HG03097 (cell line): Measurements from ENCODE around the gene TYRO3.

ENCODE experiments used
- ATAC-seq: cut with Tn5 transposase; IDR thresholded peaks from one replicate; pipeline ENCODE4 v1.9.1; 2021; ENCODE audit not compliant: unreplicated experiment, low FRiP score

Gene TYRO3

DNA sequence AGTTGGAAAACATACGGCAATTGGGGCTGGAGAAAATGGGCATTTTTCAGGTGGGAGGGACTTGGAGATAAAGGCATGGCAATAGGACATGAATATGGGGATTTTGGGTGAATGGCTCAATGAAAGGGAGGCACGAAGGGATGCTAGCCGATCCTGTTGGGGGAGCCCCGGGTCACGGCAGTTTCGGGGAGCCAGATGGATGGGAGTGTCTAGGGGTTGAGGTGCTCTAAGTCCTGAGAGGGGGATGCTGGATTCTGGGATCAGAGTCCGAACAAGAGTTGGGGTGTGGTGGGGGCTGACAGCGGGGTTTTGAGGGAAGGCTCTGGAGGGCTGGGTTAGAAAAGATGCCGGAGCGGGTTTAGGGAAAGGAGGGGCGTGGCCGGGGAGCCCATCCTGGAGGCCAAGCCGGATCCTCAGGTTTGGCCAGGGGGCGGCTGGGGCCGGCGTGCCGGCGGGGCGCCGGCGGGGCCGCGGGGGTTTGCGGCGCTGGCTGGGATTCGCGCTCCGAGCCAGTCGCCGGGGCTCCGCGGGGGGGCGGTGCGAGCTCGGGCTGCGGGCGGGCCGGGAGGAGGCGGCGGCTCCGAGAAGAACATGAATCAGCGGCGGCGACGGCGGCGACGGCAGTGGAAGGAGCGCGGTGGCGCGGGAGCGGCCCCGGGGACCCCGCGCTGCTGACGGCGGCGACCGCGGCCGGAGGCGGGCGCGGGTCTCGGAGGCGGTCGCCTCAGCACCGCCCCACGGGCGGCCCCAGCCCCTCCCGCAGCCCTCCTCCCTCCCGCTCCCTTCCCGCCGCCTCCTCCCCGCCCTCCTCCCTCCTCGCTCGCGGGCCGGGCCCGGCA lies at the start of gene TYRO3:
TYRO3 (plus strand) TSS at position 813 of the 839 bp plus-strand sequence. CDS start 46 bp downstream, outside the sequence.
- no peak for ATAC-seq

DNA sequence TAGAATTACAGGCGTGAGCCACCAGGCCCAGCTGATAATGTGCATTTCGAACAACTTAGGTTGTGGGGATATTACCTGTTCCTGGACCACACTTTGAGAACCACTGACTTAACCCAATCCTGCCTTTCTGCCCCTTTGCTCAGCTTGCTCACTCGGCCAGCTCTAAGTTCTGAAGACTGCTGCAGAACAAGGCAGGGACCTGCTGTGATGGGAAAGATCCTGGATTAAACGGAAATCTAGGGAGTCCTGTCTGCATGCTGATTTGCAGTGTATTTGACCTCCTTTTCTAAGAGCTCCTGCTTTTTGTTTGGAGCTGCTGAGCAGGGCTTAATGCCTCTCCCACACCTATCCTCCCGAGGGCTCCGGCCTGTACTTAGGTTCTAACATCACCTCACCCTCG lies 48.3 kb upstream of the TYRO3 start:
- ATAC-seq, result no peak

DNA sequence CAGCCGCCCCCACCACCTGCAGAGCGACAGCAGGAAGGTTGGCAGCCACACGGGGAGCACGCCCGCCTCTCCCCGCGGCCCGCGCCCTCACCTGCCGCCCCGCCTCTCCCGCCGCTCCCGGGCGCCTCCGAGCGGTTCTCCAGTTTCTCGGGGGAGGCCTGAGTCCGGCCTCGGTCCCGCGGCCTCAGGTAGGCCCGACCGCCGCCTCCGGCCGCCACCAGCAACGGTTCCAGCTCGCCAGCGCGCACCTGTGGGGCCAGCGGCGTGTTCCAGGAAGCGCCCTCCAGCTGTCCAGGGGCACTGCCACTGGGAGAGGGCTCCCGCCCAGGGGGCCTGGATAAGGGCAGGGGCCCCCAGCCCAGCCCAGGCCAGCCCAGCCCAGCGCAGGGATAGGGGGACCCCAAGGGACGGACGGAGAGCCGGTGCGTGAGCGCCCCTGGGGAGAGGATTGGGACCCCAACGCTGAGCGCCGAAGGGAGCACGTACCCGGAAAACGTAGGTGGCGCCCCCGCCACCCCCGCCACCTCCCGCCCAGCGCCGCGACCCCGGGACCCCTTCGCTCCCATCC lies 47.6 kb upstream of the TYRO3 start:
- ATAC-seq, result no peak

DNA sequence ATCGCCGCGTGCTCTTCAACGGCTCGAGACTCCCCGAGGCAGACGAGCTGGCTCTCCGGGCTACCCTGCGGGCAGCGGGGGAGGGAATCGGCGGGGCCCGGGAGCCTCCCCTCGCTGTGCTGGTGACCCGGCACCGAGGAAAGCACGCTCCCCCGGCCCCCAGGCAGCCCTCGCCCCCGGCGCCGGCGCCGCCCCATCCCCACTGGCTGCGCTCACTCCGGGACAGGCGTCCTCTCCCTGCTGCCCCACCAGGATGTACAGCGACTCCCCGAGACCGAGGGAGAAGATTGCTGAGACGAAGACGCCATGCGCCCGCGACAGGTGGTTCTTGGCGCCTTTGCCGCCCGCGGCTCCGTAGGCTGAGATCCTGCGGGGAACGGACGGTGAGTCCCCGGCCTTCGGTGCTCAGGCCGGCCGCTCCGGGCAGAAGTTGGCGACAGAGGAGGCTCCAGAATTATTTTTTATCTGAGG lies 47.1 kb upstream of the TYRO3 start:
- no peak for ATAC-seq

DNA sequence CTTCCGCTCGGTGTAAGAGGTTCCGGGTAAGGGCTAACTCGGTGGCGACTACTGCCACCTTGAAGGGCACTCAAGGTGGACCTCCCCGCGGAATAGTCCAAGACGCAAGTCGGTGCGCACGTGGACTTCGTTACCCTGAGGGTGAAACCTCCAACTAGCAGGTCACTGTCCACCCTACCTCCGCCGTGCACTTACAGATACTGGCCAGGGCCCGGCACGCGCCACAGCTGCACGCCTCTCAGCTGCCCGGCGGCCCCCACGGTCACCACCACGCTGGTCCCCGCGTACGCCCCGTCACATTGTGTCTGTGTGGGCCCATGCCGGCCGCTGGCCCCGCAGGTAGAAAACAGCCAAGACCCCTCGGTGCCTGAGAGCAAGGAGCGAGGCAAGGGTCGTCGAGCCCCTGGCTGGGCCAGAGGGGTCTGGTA lies 46.5 kb upstream of the TYRO3 start:
- ATAC-seq, result no peak

DNA sequence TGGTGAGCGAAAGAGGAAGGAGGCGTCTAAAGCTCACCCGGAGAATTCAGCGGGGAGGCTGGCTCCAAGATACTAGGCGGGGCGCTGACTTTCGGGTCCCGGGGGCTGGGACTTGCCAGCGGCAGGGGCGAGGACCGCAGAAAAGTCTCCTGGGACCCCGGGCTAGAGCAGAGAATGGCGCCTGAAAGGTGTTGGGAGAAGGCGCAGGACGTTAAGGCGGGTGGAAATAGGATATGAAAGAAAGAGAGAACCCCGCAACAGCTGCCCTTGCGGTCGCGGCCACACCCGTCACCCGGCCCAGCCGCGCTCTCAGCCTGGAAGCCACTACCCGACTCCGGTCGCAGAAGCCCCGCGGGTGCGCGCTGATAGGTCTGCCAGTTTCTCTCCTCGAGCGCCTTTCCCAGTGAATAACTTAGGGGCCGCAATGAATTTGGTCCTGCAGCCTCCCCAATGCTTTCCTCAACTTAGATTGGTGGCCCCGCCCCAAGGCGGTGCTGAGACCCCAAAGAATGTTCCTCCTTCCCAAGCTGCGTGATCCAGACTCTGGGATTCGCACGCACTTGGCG lies 46.0 kb upstream of the TYRO3 start:
- ATAC-seq, result no peak

DNA sequence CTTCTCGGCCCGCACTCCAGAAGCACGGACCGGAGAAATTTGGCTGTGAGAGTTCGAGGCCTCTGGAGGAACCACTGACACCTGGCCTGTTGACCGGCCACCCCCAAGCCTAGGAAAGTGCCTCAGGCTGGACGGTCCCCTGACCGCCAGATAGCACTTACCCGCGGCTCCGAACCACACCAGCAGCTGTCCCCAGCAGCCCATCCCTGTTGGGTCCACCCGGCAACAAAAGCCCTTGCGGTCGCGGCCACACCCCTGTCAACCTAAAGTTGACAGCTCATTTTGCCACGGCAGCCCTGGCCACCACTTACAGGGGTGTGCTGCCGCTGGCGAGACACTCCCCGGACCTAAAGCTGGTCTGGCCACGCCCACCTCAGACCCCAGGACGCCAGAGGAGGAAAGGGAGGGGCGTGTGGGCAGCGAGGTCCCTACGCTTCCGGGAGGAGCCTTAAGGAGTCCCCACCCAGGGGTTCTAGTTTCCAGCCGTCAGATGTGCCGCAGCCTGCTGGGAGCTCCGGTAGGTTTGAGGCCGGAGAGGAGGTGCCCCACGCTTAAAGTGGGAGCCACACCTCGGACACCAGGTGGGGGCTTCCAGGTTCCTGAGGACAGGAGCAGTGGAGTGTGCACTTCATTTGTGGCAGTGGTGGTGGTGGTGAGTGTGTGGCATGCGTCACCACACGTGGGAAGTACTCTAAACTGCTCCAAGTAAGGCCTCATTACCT lies 45.3 kb upstream of the TYRO3 start, which contains the start of gene LTK:
LTK (minus strand) TSS at position 322 of the 722 bp plus-strand sequence; CDS start at position 204, 118 bp downstream.
- ATAC-seq, result no peak

DNA sequence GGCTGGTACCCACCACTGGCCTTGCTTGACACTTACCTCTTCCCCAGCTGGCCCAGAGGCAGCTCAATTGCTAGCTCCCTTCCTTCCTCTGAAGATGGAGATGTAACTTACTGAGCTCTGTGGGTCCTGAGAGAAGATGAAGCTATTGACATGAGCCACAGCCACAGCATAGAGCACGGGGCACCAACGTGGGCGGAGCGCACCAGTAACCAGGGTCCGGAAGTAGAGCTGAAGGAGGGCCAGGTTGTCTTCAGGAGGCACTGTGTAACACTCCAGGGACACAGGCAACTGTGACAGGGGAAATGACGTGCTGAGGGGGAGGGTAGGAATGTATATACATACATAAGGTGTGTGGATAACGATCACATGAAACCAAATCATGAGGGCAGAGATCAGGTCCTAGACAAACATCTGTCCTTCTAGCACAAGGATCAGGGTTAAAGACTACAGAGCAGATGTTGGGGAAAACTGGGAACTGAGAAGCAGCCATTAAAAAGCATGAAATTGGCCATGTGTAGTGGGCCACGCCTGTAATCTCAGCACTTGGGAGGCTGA lies 41.0 kb upstream of the TYRO3 start:
- no peak for ATAC-seq

DNA sequence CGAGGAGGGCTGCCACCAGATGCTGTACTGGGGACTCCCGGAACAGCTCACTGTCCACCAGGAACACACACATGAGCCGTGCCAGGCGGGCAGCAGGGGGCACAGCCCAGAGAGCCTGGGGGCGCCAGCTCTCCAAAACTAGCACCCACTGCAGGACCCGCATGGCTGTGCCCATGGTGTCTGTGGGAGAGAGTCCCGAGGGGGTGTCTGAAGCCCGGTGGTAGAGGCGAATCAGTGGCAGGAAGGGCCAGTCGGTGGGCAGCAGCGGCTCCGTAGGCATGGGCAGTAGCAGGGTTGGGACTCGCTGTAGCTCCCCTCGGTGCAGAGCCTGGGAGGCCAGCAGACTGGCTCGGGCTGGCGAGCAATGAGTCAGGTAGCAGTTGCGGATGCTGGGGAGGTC lies 38.4 kb upstream of the TYRO3 start:
- no peak for ATAC-seq

DNA sequence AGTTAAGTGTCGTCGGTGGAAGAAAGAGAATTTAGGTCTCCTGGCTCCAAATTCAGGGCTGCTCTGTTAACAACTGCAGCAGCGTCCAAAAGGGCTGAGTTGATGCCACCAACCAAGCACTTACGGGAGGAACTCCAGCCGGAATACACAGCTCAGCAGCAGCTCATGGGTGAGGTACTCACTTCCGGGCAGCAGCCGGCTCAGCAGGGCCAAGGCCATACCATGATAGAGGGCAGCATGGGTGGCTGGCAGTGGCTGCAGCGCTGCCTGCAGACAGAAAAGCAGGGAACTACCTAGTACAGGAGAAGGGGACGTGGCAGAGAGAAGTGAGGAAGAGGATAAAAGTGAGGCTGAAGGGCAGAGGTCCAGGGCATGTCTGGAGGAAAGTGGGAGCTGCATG lies 37.4 kb upstream of the TYRO3 start:
- ATAC-seq, result no peak

DNA sequence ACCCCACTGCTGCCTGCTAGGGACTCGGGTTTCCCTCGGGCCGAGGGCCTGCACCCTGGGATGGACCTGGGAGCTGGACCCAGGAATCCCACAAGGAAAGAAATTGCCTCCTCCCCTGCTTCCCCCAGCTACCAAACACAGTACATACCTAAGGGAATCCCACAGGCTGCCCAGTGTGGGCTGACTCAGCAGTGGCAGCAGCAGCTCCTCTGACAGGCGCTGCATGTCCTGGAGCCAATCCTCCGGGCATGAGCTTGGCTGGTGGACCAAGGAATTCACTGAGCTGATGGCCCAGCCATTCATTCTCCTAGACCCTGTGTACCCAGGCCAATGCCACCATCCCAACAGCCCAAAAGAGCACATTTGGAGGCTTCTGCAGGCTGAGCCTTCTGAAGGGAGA lies 35.9 kb upstream of the TYRO3 start:
- ATAC-seq, result no peak

DNA sequence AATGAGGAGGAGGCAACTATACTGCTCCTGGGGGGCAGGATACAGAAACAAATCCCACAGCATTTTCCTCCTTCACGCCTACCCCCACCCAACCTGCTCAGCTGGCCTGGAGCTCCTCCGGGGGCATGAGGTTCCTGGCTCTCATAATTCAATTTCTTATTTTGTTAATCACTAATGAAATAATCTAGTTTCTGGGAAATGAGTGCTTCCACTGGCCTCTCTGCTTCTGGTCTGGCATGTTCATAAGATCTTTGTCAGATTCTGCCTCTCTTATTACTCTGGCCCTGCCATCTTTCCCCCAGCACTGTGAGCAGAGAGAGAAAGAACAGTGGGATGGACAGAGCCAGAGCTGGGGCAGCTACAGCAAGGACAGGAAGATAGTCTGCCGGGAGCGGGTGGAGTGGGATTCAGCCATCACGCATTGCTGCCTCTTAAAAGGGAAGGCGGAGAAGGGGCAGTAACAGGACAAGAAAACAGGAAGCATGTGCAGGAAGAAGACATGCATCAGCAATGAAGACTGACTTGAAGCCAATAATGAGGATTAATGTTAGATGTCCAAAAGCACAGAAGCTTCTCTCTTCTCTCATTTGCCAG lies 28.6 kb upstream of the TYRO3 start:
- no peak for ATAC-seq

DNA sequence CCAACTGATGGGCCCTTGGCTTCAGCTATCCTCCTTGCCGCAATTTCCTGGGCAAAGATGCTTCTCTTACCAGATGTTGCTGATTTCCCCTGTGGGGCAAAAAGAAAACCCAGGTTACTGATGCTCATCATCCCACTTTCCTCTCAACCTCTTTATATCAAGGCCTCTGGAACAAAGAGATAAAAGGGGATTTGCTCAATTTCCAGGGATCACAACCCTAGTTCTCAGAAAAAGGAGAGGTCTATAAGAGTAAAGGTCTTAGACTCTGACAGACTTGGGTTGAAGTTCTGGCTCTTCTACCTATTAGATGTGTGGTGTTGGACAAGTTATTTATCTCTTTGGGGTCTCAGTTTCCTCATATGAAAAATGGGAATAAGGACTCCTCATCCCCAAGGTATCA lies 23.5 kb upstream of the TYRO3 start:
- ATAC-seq, result no peak

DNA sequence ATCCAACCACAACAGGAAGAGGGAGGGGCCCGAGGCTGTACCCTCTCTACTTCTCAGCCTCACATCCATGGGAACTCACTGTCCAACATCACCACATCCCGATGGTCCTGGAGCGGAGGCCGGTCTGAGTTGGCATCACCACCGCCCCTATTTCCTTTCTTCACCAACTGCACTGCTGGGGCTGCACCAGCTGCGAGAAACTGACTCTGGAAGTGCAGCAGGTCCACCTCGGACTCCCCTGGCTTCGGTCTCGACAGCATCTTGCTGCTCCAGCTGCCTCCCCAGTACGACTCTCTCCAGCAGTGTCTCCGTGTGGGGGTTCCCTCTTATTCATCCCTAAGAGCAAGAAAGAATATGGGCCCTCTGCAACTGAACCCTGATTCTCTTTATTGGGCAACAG lies 22.1 kb upstream of the TYRO3 start:
- ATAC-seq, result no peak

DNA sequence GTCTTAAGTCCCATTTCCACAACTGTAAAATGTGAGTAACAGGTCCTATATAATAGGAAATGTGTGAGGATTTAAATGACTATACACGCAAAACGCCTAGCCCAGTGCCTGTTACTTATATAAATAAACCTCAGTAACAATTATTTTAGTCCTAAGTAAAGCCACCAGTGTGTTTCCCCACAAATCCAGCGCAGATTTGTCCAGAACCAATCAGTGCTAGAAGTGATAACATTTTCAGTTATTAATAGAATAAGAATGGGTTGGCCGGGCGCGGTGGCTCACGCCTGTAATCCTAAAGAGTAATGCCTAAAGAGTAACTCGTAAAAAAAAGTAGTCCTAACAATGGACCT lies 15.5 kb upstream of the TYRO3 start:
- ATAC-seq, result no peak

DNA sequence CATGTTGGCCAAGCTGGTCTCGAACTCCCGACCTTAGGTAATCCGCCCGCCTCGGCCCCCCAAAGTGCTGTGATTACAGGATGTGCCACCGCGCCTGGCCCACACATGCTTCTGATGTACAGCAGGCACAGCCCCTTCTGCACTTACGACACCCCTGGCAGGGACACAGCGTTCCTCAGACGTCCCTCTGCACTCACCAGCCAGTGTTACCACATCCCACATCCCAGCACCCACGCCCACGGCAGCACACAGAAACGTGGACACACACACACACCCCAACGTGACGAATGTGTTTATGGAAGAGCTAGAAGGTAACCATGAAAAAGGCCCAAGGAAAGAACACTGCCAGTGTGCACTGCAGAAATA lies 14.4 kb upstream of the TYRO3 start:
- ATAC-seq, result no peak

DNA sequence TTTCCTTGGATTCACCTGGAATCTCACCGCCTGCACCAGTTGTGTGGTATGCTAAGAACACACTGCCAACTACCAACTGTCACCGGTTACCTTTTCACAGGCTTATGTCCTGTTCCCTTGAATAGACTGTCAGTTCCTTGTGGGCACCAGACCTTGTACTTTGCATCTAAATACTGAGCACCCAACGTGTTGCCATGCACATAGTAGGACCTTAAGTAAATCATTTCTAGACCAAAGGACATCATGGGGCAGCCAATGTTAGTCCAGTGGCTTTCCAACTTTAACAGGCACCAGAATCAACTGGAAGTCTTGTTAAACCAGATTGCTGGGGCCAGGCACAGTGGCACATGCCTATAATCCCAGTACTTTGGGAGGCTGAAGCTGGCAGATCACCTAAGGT lies 13.8 kb upstream of the TYRO3 start:
- no peak for ATAC-seq

DNA sequence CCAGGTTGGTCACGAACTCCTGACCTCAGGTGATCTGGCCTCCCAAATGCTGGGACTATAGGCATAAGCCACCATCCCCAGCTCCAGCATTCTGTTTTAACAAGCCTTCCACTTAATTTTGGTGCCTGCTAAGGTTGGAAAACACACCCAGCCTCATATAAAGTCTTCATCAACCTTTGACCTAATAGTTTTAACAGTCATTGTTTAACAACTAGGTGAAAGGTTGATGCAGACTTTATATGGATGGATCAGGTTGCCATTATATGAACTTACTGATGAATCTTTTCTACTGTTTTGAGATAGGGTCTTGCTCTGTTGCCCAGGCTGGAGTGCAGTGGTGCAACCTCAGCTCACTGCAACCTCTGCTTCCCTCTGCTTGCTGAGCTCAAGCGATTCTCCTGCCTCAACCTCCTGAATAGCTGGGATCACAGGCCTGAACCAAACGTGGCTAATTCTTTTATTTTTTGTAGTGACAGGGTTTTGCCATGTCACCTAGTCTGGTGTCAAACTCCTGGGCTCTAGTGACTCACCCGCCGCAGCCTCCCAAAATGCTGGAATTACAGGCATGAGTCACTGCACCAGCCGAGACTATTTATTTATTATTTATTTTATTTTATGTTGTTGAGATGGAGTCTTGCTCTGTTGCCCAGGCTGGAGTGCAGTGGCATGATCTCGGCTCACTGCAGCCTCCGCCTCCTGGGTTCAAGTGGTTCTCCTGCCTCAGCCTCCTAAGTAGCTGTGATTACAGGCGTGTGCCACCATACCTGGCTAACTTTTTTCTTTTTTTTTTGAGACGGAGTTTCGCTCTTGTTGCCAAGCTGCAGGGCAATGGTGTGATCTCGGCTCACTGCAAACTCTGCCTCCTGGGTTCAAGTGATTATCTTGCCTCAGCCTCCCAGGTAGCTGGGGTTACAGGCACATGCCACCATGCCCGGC lies 11.9 kb upstream of the TYRO3 start:
- ATAC-seq, result no peak

DNA sequence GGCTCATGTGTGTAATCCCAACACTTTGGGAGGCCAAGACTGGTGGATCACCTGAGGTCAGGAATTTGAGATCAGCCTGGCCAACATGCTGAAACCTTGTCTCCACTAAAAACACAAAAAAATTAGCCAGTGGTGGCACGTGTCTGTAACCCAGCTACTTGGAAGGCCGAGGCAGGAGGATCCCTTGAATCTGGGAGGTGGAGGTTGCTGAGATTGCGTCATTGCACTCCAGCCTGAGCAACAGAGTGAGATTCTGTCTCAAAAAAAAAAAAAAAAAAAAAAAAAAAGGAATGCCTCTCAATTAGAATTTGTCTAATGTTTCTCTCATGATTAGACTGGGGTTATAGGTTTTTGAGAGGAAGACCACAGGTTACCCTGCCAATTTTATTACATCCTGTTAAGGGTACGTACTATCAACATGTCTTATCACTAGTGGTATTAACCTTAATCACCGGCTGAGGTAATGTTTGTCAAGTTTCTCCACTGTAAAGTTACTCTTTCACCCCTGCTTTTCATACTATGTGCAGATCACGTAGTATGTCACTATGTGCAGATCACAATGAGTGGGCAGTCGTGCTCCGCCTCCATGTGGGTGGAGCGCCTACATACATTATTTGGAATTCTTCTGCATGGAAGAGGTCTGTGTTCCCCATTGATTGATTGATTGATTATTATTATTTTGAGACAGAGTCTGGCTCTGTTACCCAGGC lies 8.8 kb upstream of the TYRO3 start:
- ATAC-seq, result no peak
